Liver (tissue), 3 donors: ENCODE data around the gene IQUB.

Experiments
- ATF3 ChIP-seq: IDR thresholded peaks from 2 replicates; pipeline ENCODE4 v1.6.1; 2016; ENCODE audit warnings: antibody characterized with exemption
- CTCF ChIP-seq: fragments of 150-350 bp; IDR thresholded peaks from 2 replicates; pipeline ENCODE4 v1.5.1; 2017; ENCODE audit warnings: improper control_type of control experiment, low read depth, low read length; ENCODE audit not compliant: missing input control
- GABPA ChIP-seq, 2 donors: IDR thresholded peaks in 1 of 2; conservative IDR thresholded peaks in 1 of 2; 2 replicates each; pipeline ENCODE4 v1.6.1; 2016; ENCODE audit warnings: antibody characterized with exemption in 2 of 2, mild to moderate bottlenecking in 1 of 2, moderate library complexity in 1 of 2
- HNF4G ChIP-seq: IDR thresholded peaks from 2 replicates; pipeline ENCODE4 v1.6.1; 2016; ENCODE audit warnings: antibody characterized with exemption
- MAX ChIP-seq: IDR thresholded peaks from 2 replicates; pipeline ENCODE4 v1.6.1; 2016; ENCODE audit warnings: antibody characterized with exemption
- REST ChIP-seq: IDR thresholded peaks from 2 replicates; pipeline ENCODE4 v1.6.1; 2016; ENCODE audit warnings: antibody characterized with exemption, mild to moderate bottlenecking
- ZBTB33 ChIP-seq: IDR thresholded peaks from 2 replicates; pipeline ENCODE4 v1.6.1; 2016; ENCODE audit warnings: antibody characterized with exemption
- donor health status: healthy.
- donor health status: healthy.

- TF ChIP-seq MAX = no peak
- TF ChIP-seq ZBTB33 = no peak
- no peak for TF ChIP-seq CTCF
- no peak for TF ChIP-seq HNF4G
- TF ChIP-seq REST = no peak
- TF ChIP-seq GABPA (IDR thresholded peaks at IDR 0.05 in 1 of 2, conservative IDR thresholded peaks at IDR 0.05 in 1 of 2) = no peak
- TF ChIP-seq ATF3 = no peak
Observed at GRCh38 chr7:123528265-123528664, 6.1 kb downstream of the IQUB start.
